Measurements from ENCODE around the gene NBEA. TPM values are rescaled to one million over a fixed set of nuclear protein-coding genes. Genes with fewer than 3 reads are reported as not detected.

Gene NBEA
- total RNA-seq, 1 experiment from 2014 or later, result 4.1 TPM

DNA sequence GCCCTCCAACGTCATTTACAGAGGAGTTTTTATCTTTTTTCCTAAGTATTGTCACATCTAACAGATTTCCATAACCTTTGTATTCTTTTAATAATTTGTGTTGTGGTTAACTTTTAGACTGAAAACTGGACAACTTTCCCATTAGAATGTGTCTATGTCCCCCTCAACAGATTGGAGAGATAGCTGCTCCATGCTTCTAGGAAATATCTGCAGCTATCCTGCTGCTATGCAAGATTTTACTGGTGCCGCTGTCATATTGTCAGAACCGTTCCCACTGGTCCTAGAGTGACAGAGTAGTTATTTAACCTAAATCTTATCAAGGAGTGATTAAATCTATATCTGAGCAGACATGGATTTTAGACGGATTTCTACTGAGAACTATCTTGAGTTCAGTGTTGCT, 404.4 kb downstream of the NBEA start:
- Histone ChIP-seq H3K9me3 (ENCODE audit: control insufficient read depth in 1 of 2, insufficient read depth in 1 of 2, low read depth in 1 of 2, low read length in 2 of 2) (no peaks in the 10 kb centered on the region), H2AFZ (ENCODE audit: low read depth, low read length, poor library complexity, severe bottlenecking) (no peak overlapping the region), H3K27me3 (ENCODE audit: insufficient read depth, low read length) (no peaks in the 10 kb centered on the region), H3K36me3 (ENCODE audit: control insufficient read depth in 1 of 2, insufficient read depth in 2 of 2, low read length in 2 of 2) (no peaks in the 10 kb centered on the region), H3K9me2 (ENCODE audit: insufficient read depth) (no peaks in the 10 kb centered on the region), H3K79me2 (ENCODE audit: insufficient read depth, low read length) (no peaks in the 10 kb centered on the region), H3K4me3 (replicated peaks in 1 of 2; ENCODE audit: low read depth in 1 of 2, low read length in 2 of 2) (no peak overlapping the region), H3K4me2 (ENCODE audit: low read length) (no peak overlapping the region), H3K27ac (ENCODE audit: low read depth, low read length) (no peak overlapping the region), H3K4me1 (ENCODE audit: control insufficient read depth in 1 of 2, insufficient read depth in 2 of 2, low read length in 2 of 2) (peaks cover 12% of the 10 kb centered on the region in 2 experiments), H4K20me1 (ENCODE audit: insufficient read depth) (no peaks in the 10 kb centered on the region), H3K9ac (ENCODE audit: low read length) (no peak overlapping the region)
- no peak for DNase-seq (ENCODE audit: low read depth, low spot score)
- intact Hi-C loops (cut with micrococcal nuclease), result no loop called here
- BruUV-seq (replicated peaks), result no TSS peak
- ChIA-PET POLR2A (no interaction called here), RAD21 (ENCODE audit: low non-redundant PET in 1 of 2, low total read pairs in 2 of 2, uncharacterized antibody in 2 of 2, unreplicated experiment in 2 of 2) (no interaction called here), CTCF (no interaction called here)
- ATAC-seq, result no peak
- TF ChIP-seq, protein P1, sequence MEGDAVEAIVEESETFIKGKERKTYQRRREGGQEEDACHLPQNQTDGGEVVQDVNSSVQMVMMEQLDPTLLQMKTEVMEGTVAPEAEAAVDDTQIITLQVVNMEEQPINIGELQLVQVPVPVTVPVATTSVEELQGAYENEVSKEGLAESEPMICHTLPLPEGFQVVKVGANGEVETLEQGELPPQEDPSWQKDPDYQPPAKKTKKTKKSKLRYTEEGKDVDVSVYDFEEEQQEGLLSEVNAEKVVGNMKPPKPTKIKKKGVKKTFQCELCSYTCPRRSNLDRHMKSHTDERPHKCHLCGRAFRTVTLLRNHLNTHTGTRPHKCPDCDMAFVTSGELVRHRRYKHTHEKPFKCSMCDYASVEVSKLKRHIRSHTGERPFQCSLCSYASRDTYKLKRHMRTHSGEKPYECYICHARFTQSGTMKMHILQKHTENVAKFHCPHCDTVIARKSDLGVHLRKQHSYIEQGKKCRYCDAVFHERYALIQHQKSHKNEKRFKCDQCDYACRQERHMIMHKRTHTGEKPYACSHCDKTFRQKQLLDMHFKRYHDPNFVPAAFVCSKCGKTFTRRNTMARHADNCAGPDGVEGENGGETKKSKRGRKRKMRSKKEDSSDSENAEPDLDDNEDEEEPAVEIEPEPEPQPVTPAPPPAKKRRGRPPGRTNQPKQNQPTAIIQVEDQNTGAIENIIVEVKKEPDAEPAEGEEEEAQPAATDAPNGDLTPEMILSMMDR (IDR thresholded peaks at IDR 0.05 in 2 of 3, conservative IDR thresholded peaks at IDR 0.05 in 1 of 3; ENCODE audit: borderline replicate concordance in 1 of 3, insufficient read depth in 1 of 3, low read depth in 2 of 3, low read length in 2 of 3), result no peak
- no peak for TF ChIP-seq CEBPB (IDR thresholded peaks at IDR 0.05; ENCODE audit: low read depth)
- TF ChIP-seq CBX3 (IDR thresholded peaks at IDR 0.05; ENCODE audit: low read depth), result no peak
- TF ChIP-seq SIN3A (IDR thresholded peaks at IDR 0.05; ENCODE audit: low read depth), result no peak
- no peak for TF ChIP-seq POLR2AphosphoS5 (IDR thresholded peaks at IDR 0.05; ENCODE audit: low read depth, low read length)
- TF ChIP-seq TCF7L2 (IDR thresholded peaks at IDR 0.05; ENCODE audit: borderline replicate concordance, extremely low read depth, insufficient read depth, insufficient read length), result no peak
- no peak for TF ChIP-seq ZFX (IDR thresholded peaks at IDR 0.05)
- no peak for TF ChIP-seq JUND (IDR thresholded peaks at IDR 0.05)

DNA sequence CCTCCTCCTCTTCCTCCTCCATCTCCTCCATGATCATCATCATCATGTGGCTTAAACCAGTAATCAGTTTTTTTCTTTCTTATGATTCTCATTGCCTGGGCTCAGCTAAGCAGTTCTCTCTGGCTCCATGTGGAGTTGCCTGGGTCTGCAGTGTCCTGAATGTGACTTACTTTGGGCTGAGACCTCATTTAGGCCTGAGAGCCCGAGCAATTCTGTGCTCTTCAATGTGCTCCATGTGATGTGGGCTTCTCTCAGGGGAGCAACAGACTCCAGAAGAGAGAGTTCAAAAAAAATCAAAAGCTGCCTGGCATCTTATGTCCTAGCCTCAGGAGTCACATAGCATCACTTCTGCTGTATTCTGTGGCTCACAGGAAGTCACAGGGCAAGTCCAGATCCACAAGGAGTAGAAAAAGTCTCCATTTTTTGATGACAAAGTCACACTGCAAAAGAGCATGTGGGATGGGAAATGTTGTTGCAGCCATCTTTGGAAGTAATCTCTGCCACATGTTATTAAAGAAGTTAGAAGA, 405.7 kb downstream of the NBEA start:
- POLR2A ChIA-PET, result no interaction called here

More for the DNA sequence above, 405.7 kb downstream of the NBEA start:
- Histone ChIP-seq H3K9me3 (ENCODE audit: control insufficient read depth in 1 of 2, insufficient read depth in 1 of 2, low read depth in 1 of 2, low read length in 2 of 2) (no peaks in the 10 kb centered on the region), H3K79me2 (ENCODE audit: insufficient read depth, low read length) (no peaks in the 10 kb centered on the region), H3K27me3 (ENCODE audit: insufficient read depth, low read length) (no peaks in the 10 kb centered on the region), H3K36me3 (ENCODE audit: control insufficient read depth in 1 of 2, insufficient read depth in 2 of 2, low read length in 2 of 2) (no peaks in the 10 kb centered on the region), H3K4me1 (ENCODE audit: control insufficient read depth in 1 of 2, insufficient read depth in 2 of 2, low read length in 2 of 2) (peaks cover 12% of the 10 kb centered on the region in 2 experiments), H3K27ac (ENCODE audit: low read depth, low read length) (no peak overlapping the region), H3K4me2 (ENCODE audit: low read length) (no peak overlapping the region), H2AFZ (ENCODE audit: low read depth, low read length, poor library complexity, severe bottlenecking) (no peak overlapping the region), H4K20me1 (ENCODE audit: insufficient read depth) (no peaks in the 10 kb centered on the region; the same call in 1 of the 2 replicates), H3K9ac (ENCODE audit: low read length) (no peak overlapping the region), H3K9me2 (ENCODE audit: insufficient read depth) (no peaks in the 10 kb centered on the region), H3K4me3 (replicated peaks in 1 of 2; ENCODE audit: low read depth in 1 of 2, low read length in 2 of 2) (no peak overlapping the region)
- TF ChIP-seq, protein P1 (IDR thresholded peaks at IDR 0.05 in 2 of 3, conservative IDR thresholded peaks at IDR 0.05 in 1 of 3; ENCODE audit: borderline replicate concordance in 1 of 3, insufficient read depth in 1 of 3, low read depth in 2 of 3, low read length in 2 of 3), result no peak
- no peak for DNase-seq (ENCODE audit: low read depth, low spot score)
- ATAC-seq, result no peak
- intact Hi-C loops (cut with micrococcal nuclease), result no loop called here
- no TSS peak for BruUV-seq (replicated peaks)
- ChIA-PET CTCF (no interaction called here), RAD21 (ENCODE audit: low non-redundant PET in 1 of 2, low total read pairs in 2 of 2, uncharacterized antibody in 2 of 2, unreplicated experiment in 2 of 2) (no interaction called here)
